GM12878 (cell line): ENCODE data around the gene SCCPDH. TPM values are rescaled to one million over a fixed set of nuclear protein-coding genes. Genes with fewer than 3 reads are reported as not detected.

ENCODE experiments used
- ATAC-seq: fragments of 200-7000 bp; cut with Tn5 transposase; 3 replicates; pipeline ENCODE4 v1.9.1; 2020; ENCODE audit warnings: mild to moderate bottlenecking, moderate library complexity
- BruUV-seq: library from RNA; stranded (reverse); fragments of 400-500 nt; replicated peaks from 2 replicates; lab custom pipeline; 2021; lab: Mats Ljungman, UMichigan
- CTCF ChIA-PET: fragments of 300-600 bp; sonication (Branson Sonifier 250); formaldehyde crosslinking; extraction: SDS; loops from one replicate; lab custom pipeline; 2021; ENCODE audit warnings: inconsistent platforms; lab: Yijun Ruan, JAX
- POLR2A ChIA-PET: fragments of 350-600 bp; formaldehyde crosslinking; extraction: SDS; loops from one replicate; lab custom pipeline; 2021; ENCODE audit warnings: inconsistent platforms; lab: Charles Lee
- RAD21 ChIA-PET: fragments of 300-600 bp; sonication (Branson Sonifier 250); formaldehyde crosslinking; loops from one replicate; lab custom pipeline; 2023; ENCODE audit warnings: antibody characterized with exemption; ENCODE audit not compliant: unreplicated experiment; lab: Charles Lee
- SMC1A ChIA-PET: fragments of 300-600 bp; sonication (Branson Sonifier 250); formaldehyde crosslinking; loops from one replicate; lab custom pipeline; 2023; ENCODE audit not compliant: unreplicated experiment, uncharacterized antibody; lab: Charles Lee
- DNase-seq: peaks from one replicate; pipeline ENCODE4 v3.0.0-alpha.2; 2011; ENCODE audit warnings: low read depth, low spot score
- FAIRE-seq: peaks from 3 replicates; lab custom pipeline; 2011; peaks lifted over from hg19 to GRCh38; lab: Jason Lieb, UNC
- H2AFZ ChIP-seq: 2 replicates; pipeline ENCODE4 v1.6.0; 2011; ENCODE audit warnings: low read depth, low read length, control low read depth; ENCODE audit not compliant: control insufficient read depth
- H3K27ac ChIP-seq: 2 replicates; pipeline ENCODE4 v1.5.1; 2011; ENCODE audit warnings: control low read depth; ENCODE audit not compliant: control insufficient read depth, insufficient read depth
- H3K27me3 ChIP-seq, 2 experiments: replicated peaks in 1 of 2; 2 replicates each; pipeline versions ENCODE4 v1.6.0 to v1.6.1; 2011; ENCODE audit warnings: low read length in 1 of 2; ENCODE audit not compliant: control insufficient read depth in 2 of 2, insufficient read depth in 2 of 2
- H3K36me3 ChIP-seq, 2 experiments: 2 replicates each; pipeline ENCODE4 v1.5.1; 2011; ENCODE audit warnings: low read length in 1 of 2; ENCODE audit not compliant: control insufficient read depth in 2 of 2, insufficient read depth in 2 of 2
- H3K4me1 ChIP-seq: 2 replicates; pipeline ENCODE4 v1.6.1; 2011; ENCODE audit warnings: mild to moderate bottlenecking, low read length, moderate library complexity, mixed read lengths; ENCODE audit not compliant: control insufficient read depth, insufficient read depth
- H3K4me2 ChIP-seq: 2 replicates; pipeline ENCODE4 v1.6.0; 2011; ENCODE audit warnings: control low read depth; ENCODE audit not compliant: control insufficient read depth, insufficient read depth
- H3K4me3 ChIP-seq: fragments of 200-600 bp; sonication (generic); 2 replicates; pipeline ENCODE4 v1.5.1; 2016
- H3K79me2 ChIP-seq: 2 replicates; pipeline ENCODE4 v1.6.0; 2011; ENCODE audit warnings: low read length; ENCODE audit not compliant: control insufficient read depth, insufficient read depth
- H3K9ac ChIP-seq: 2 replicates; pipeline ENCODE4 v1.8.0; 2011; ENCODE audit warnings: low read length, control low read depth, mixed read lengths; ENCODE audit not compliant: control insufficient read depth, insufficient read depth
- H3K9me3 ChIP-seq: replicated peaks from 3 replicates; pipeline ENCODE4 v1.5.1; 2011; ENCODE audit warnings: mild to moderate bottlenecking, low read length; ENCODE audit not compliant: control insufficient read depth, insufficient read depth
- H4K20me1 ChIP-seq: 2 replicates; pipeline ENCODE4 v1.6.0; 2011; ENCODE audit not compliant: control insufficient read depth, insufficient read depth
- CBFB ChIP-seq: IDR thresholded peaks from 2 replicates; pipeline ENCODE4 v1.6.1; 2016; ENCODE audit warnings: antibody characterized with exemption, low read depth
- CBX3 ChIP-seq: fragments of 200-600 bp; sonication (generic); IDR thresholded peaks from 2 replicates; pipeline ENCODE4 v1.6.1; 2016; ENCODE audit warnings: low read depth, borderline replicate concordance
- NFIC ChIP-seq: IDR thresholded peaks from 2 replicates; pipeline ENCODE4 v1.6.1; 2012; ENCODE audit warnings: low read depth, mild to moderate bottlenecking, inconsistent platforms, low read length, moderate library complexity
- NFYB ChIP-seq: IDR thresholded peaks from 2 replicates; pipeline ENCODE4 v1.6.1; 2011; ENCODE audit warnings: low read depth, mild to moderate bottlenecking, low read length, improper control_type of control experiment, moderate library complexity; ENCODE audit not compliant: insufficient read depth
- PRDM15 ChIP-seq: fragments of 450-650 bp; formaldehyde crosslinking; IDR thresholded peaks from 2 replicates; pipeline ENCODE4 v1.4.0; 2020; ENCODE audit warnings: mild to moderate bottlenecking, moderate library complexity
- ZBED1 ChIP-seq: IDR thresholded peaks from 2 replicates; pipeline ENCODE4 v1.6.1; 2016; ENCODE audit warnings: borderline replicate concordance
- ZBTB4 ChIP-seq: fragments of 450-650 bp; formaldehyde crosslinking; IDR thresholded peaks from 2 replicates; pipeline ENCODE4 v1.4.0; 2022; ENCODE audit warnings: mild to moderate bottlenecking, moderate library complexity
- ZNF384 ChIP-seq: IDR thresholded peaks from 2 replicates; pipeline ENCODE4 v1.6.1; 2012; ENCODE audit warnings: low read depth, mild to moderate bottlenecking, low read length, improper control_type of control experiment, borderline replicate concordance
- WGBS: methylation state at CpG from one replicate; pipeline ENCODE4 v1.1.6; 2016; ENCODE audit warnings: low lambda C conversion rate; ENCODE audit not compliant: insufficient replicate concordance, insufficient coverage; ENCODE audit errors: missing lambda C conversion rate; 5-methylcytosine and 5-hydroxymethylcytosine counted together
- in situ Hi-C: fragments of 300-500 bp; cut with MboI; formaldehyde crosslinking; loops from 9 replicates; pipeline ENCODE4 v1.14.3; 2018; ENCODE audit warnings: mixed read lengths
- intact Hi-C: fragments of 100-400 bp; cut with micrococcal nuclease; formaldehyde crosslinking; loops from one replicate; pipeline ENCODE4 v1.14.2; 2022; ENCODE audit not compliant: unreplicated experiment
- polyA plus RNA-seq, 11 experiments: library from polyadenylated mRNA; depleted of rRNA in 4 of 11; unstranded in 6 of 11; stranded (reverse) in 5 of 11; fragments of >200 nt; fragmentation: Nextera tagmentation in 4 of 11; fragmentation: Illumina TruSeq in 1 of 11; extraction: Ambion mirVana in 4 of 11; extraction: Trizol in 1 of 11; gene quantifications; 1 replicate in 1 of 11; 2 replicates in 10 of 11; pipeline versions ENCODE4 v1.2.1 to v1.2.3, GENCODE V29; 2011 to 2016; ENCODE audit warnings: inconsistent platforms in 2 of 11, missing spikeins in 2 of 11, low read depth in 1 of 11
- total RNA-seq, 4 experiments: library from RNA; depleted of rRNA in 3 of 4; stranded (reverse); fragments of >200 nt in 3 of 4; fragmentation: Illumina TruSeq in 1 of 4; extraction: Trizol in 1 of 4; gene quantifications; 2 replicates each; pipeline versions ENCODE4 v1.2.1 to v1.2.3, GENCODE V29; 2013 to 2021

Gene SCCPDH
- total and polyA plus RNA-seq, 10 of the 15 experiments (the other 5 are each of a cell fraction or from before 2014, with no cell fraction given), result 5.4 to 44.8 (median 24.5) TPM

- TF ChIP-seq ZBTB4, result no peak
Measured at GRCh38 chr1:246699095-246699735, 25.0 kb upstream of the SCCPDH start (continued).

- Histone ChIP-seq H3K4me2 (no peak overlapping the region), H3K36me3 (no peaks in the 10 kb centered on the region), H4K20me1 (no peaks in the 10 kb centered on the region), H3K27me3 (no peaks in the 10 kb centered on the region), H3K4me3 (no peak overlapping the region), H3K4me1 (peaks cover 3% of the 10 kb centered on the region), H2AFZ (no peak overlapping the region), H3K79me2 (no peaks in the 10 kb centered on the region), H3K27ac (no peak overlapping the region), H3K9me3 (no peaks in the 10 kb centered on the region), H3K9ac (no peak overlapping the region)
- CTCF ChIA-PET, result interaction anchor here (1.2 kb wide), 1 partner anchor 206 kb away, joined by 4 read pairs; no protein-coding TSS in a partner anchor
- intact Hi-C loops (no loop called here), in situ Hi-C loops (no loop called here)
- 33% methylated on average over 8 of the region's 8 CpGs for WGBS
- POLR2A ChIA-PET, result interaction anchor here (0.7 kb wide), 1 partner anchor 18 kb away, joined by 4 read pairs; no protein-coding TSS in a partner anchor
- SMC1A ChIA-PET, result no interaction called here
- BruUV-seq, result no TSS peak
- RAD21 ChIA-PET, result no interaction called here
- no peak for ATAC-seq
- no peak for DNase-seq
- no peak for FAIRE-seq
- TF ChIP-seq ZBTB4 (no peak), PRDM15 (CRISPR knock-in tag) (no peak), NFIC (no peak), NFYB (no peak), ZNF384 (no peak), CBX3 (no peak), ZBED1 (no peak), CBFB (no peak)
Measured at GRCh38 chr1:246703581-246703980, 20.6 kb upstream of the SCCPDH start.
